Measurements from ENCODE around the gene C9orf50.

The C9orf50 gene

GRCh38 chr9:129582855-129583254 lies 38.0 kb downstream of the C9orf50 start:
- no peak for DNase-seq (ENCODE audit: extremely low spot score)
- CTCF ChIA-PET: no interaction called here
- POLR2A ChIA-PET: no interaction called here
- TF ChIP-seq ZNF384 (IDR thresholded peaks at IDR 0.05) (no peak), FOXK2 (IDR thresholded peaks at IDR 0.05) (no peak), HDGF (IDR thresholded peaks at IDR 0.05; ENCODE audit: borderline replicate concordance) (no peak)

GRCh38 chr9:129581505-129582189 lies 39.3 kb downstream of the C9orf50 start:
- ChIA-PET POLR2A (interaction anchor here (1.0 kb wide), 1 partner anchor 92 kb away, joined by 3 read pairs; no protein-coding TSS in a partner anchor), CTCF (no interaction called here)
- DNase-seq (ENCODE audit: extremely low spot score): no peak
- TF ChIP-seq PKNOX1 (IDR thresholded peaks at IDR 0.05) (no peak), FOXM1 (IDR thresholded peaks at IDR 0.05; ENCODE audit: borderline replicate concordance) (no peak), L3MBTL2 (conservative IDR thresholded peaks at IDR 0.05) (no peak), FOXK2 (IDR thresholded peaks at IDR 0.05) (no peak)

- no peak for DNase-seq (ENCODE audit: extremely low spot score)
- POLR2A ChIA-PET: interaction anchor here (1.0 kb wide), 1 partner anchor 91 kb away, joined by 3 read pairs; no protein-coding TSS in a partner anchor
- CTCF ChIA-PET: no interaction called here
- TF ChIP-seq ARNT (IDR thresholded peaks at IDR 0.05) (no peak), FOXK2 (IDR thresholded peaks at IDR 0.05) (no peak), SP1 (IDR thresholded peaks at IDR 0.05) (no peak), NFRKB (IDR thresholded peaks at IDR 0.05) (no peak)
These were observed 40.5 kb downstream of the C9orf50 start for GRCh38 chr9:129580211-129580915.

GRCh38 chr9:129579294-129579693 lies 41.6 kb downstream of the C9orf50 start:
- POLR2A ChIA-PET: no interaction called here
- CTCF ChIA-PET: no interaction called here
- no peak for DNase-seq (ENCODE audit: extremely low spot score)
- TF ChIP-seq FOXM1 (IDR thresholded peaks at IDR 0.05; ENCODE audit: borderline replicate concordance): no peak
- TF ChIP-seq FOXA1 (IDR thresholded peaks at IDR 0.05): no peak
- no peak for TF ChIP-seq LEF1 (IDR thresholded peaks at IDR 0.05; ENCODE audit: borderline replicate concordance)
- no peak for TF ChIP-seq CTBP1 (IDR thresholded peaks at IDR 0.05; ENCODE audit: borderline replicate concordance)
- TF ChIP-seq PKNOX1 (IDR thresholded peaks at IDR 0.05): no peak
- TF ChIP-seq TARDBP (IDR thresholded peaks at IDR 0.05): no peak
- no peak for TF ChIP-seq ZNF384 (IDR thresholded peaks at IDR 0.05)
- TF ChIP-seq HDGF (IDR thresholded peaks at IDR 0.05; ENCODE audit: borderline replicate concordance): no peak
- TF ChIP-seq FOXK2 (IDR thresholded peaks at IDR 0.05): no peak
- no peak for TF ChIP-seq ELF4 (IDR thresholded peaks at IDR 0.05)
- TF ChIP-seq BHLHE40 (IDR thresholded peaks at IDR 0.05; ENCODE audit: borderline replicate concordance): no peak
- no peak for TF ChIP-seq ARNT (IDR thresholded peaks at IDR 0.05)
- no peak for TF ChIP-seq NFRKB (IDR thresholded peaks at IDR 0.05)

GRCh38 chr9:129576546-129577543 lies 44.1 kb downstream of the C9orf50 start:
- CTCF ChIA-PET: no interaction called here
- POLR2A ChIA-PET: interaction anchor here (0.7 kb wide), 1 partner anchor 399 kb away, joined by 3 read pairs; the partner anchor contains the start of gene IER5L
- TF ChIP-seq L3MBTL2 (conservative IDR thresholded peaks at IDR 0.05): no peak
- no peak for TF ChIP-seq TARDBP (IDR thresholded peaks at IDR 0.05)
- TF ChIP-seq ELF4 (IDR thresholded peaks at IDR 0.05): no peak
- TF ChIP-seq HDGF (IDR thresholded peaks at IDR 0.05; ENCODE audit: borderline replicate concordance): no peak
- TF ChIP-seq CTBP1 (IDR thresholded peaks at IDR 0.05; ENCODE audit: borderline replicate concordance): no peak
- TF ChIP-seq FOXK2 (IDR thresholded peaks at IDR 0.05): no peak
- TF ChIP-seq ARNT (IDR thresholded peaks at IDR 0.05): no peak
- no peak for TF ChIP-seq NFRKB (IDR thresholded peaks at IDR 0.05)
- TF ChIP-seq FOXA1 (IDR thresholded peaks at IDR 0.05): no peak
- TF ChIP-seq BHLHE40 (IDR thresholded peaks at IDR 0.05; ENCODE audit: borderline replicate concordance): no peak
- DNase-seq (ENCODE audit: extremely low spot score): no peak

- CTCF ChIA-PET: no interaction called here
- no peak for DNase-seq (ENCODE audit: extremely low spot score)
- no peak for TF ChIP-seq ZNF384 (IDR thresholded peaks at IDR 0.05)
- TF ChIP-seq FOXM1 (IDR thresholded peaks at IDR 0.05; ENCODE audit: borderline replicate concordance): no peak
- no peak for TF ChIP-seq FOXA1 (IDR thresholded peaks at IDR 0.05)
- TF ChIP-seq ELF4 (IDR thresholded peaks at IDR 0.05): no peak
- TF ChIP-seq PKNOX1 (IDR thresholded peaks at IDR 0.05): no peak
- no peak for TF ChIP-seq L3MBTL2 (conservative IDR thresholded peaks at IDR 0.05)
- TF ChIP-seq FOXK2 (IDR thresholded peaks at IDR 0.05): no peak
- TF ChIP-seq LEF1 (IDR thresholded peaks at IDR 0.05; ENCODE audit: borderline replicate concordance): no peak
- TF ChIP-seq BHLHE40 (IDR thresholded peaks at IDR 0.05; ENCODE audit: borderline replicate concordance): no peak
- TF ChIP-seq TARDBP (IDR thresholded peaks at IDR 0.05): no peak
- POLR2A ChIA-PET: no interaction called here
These were observed 45.1 kb downstream of the C9orf50 start for GRCh38 chr9:129575818-129576217.
